Mesenchymal stem cell (in vitro differentiated cells and primary cell): Measurements from ENCODE around the gene CATSPERE.

ENCODE experiments used
- DNase-seq: peaks from one replicate; pipeline ENCODE4 v3.0.0-alpha.2; 2013
- H2AFZ ChIP-seq: one replicate; pipeline ENCODE4 v1.6.1; 2013; ENCODE audit warnings: low read depth, mild to moderate bottlenecking, control low read depth, inconsistent platforms, low read length, moderate library complexity
- H2AK5ac ChIP-seq: 2 replicates; pipeline ENCODE4 v1.6.1; 2013; ENCODE audit warnings: low read length, moderate library complexity, mild to moderate bottlenecking, inconsistent platforms; ENCODE audit not compliant: severe bottlenecking
- H2BK120ac ChIP-seq: one replicate; pipeline ENCODE4 v1.6.1; 2013; ENCODE audit warnings: low read depth, mild to moderate bottlenecking, inconsistent platforms, low read length, moderate library complexity
- H2BK12ac ChIP-seq, 2 experiments: one replicate each; pipeline ENCODE4 v1.6.1; 2013; ENCODE audit warnings: inconsistent platforms in 2 of 2, low read length in 2 of 2, mild to moderate bottlenecking in 2 of 2, moderate library complexity in 2 of 2, control low read depth in 1 of 2
- H2BK15ac ChIP-seq: one replicate; pipeline ENCODE4 v1.6.1; 2013; ENCODE audit warnings: mild to moderate bottlenecking, low read depth, inconsistent platforms; ENCODE audit not compliant: poor library complexity, severe bottlenecking
- H2BK5ac ChIP-seq: 2 replicates; pipeline ENCODE4 v1.6.1; 2013; ENCODE audit warnings: low read depth, mild to moderate bottlenecking, low read length, control low read depth, inconsistent platforms; ENCODE audit not compliant: poor library complexity, severe bottlenecking
- H3K14ac ChIP-seq, 2 experiments: one replicate each; pipeline ENCODE4 v1.6.1; 2013; ENCODE audit warnings: inconsistent platforms in 2 of 2, low read length in 2 of 2, control low read depth in 1 of 2, mild to moderate bottlenecking in 1 of 2, moderate library complexity in 1 of 2
- H3K18ac ChIP-seq, 2 experiments: one replicate each; pipeline ENCODE4 v1.6.1; 2013; ENCODE audit warnings: inconsistent platforms in 2 of 2, low read length in 2 of 2, control low read depth in 1 of 2, low read depth in 1 of 2, mild to moderate bottlenecking in 1 of 2
- H3K23ac ChIP-seq, 2 experiments: one replicate each; pipeline ENCODE4 v1.6.1; 2013; ENCODE audit warnings: inconsistent platforms in 2 of 2, low read length in 2 of 2, mild to moderate bottlenecking in 2 of 2, moderate library complexity in 2 of 2, control low read depth in 1 of 2
- H3K27ac ChIP-seq: 2 replicates; pipeline ENCODE4 v1.5.1; 2013; ENCODE audit warnings: mild to moderate bottlenecking, moderate library complexity, low read length, control low read depth, inconsistent platforms; ENCODE audit not compliant: poor library complexity, severe bottlenecking
- H3K27me3 ChIP-seq, 2 experiments: 2 replicates each; pipeline versions ENCODE4 v1.6.1 to v1.7.0; 2013; ENCODE audit warnings: low read length in 2 of 2, mild to moderate bottlenecking in 2 of 2, moderate library complexity in 2 of 2, control low read depth in 1 of 2, inconsistent platforms in 1 of 2; ENCODE audit not compliant: control insufficient read depth in 1 of 2, insufficient read depth in 1 of 2
- H3K36me3 ChIP-seq, 2 experiments: 2 replicates each; pipeline versions ENCODE4 v1.6.1 to v1.7.0; 2013; ENCODE audit warnings: low read length in 2 of 2, control low read depth in 1 of 2, inconsistent platforms in 1 of 2, low read depth in 1 of 2, mild to moderate bottlenecking in 1 of 2; ENCODE audit not compliant: insufficient read depth in 2 of 2, control insufficient read depth in 1 of 2
- H3K4ac ChIP-seq, 2 experiments: one replicate each; pipeline ENCODE4 v1.6.1; 2013; ENCODE audit warnings: inconsistent platforms in 2 of 2, low read length in 2 of 2, mild to moderate bottlenecking in 2 of 2, moderate library complexity in 2 of 2, control low read depth in 1 of 2, low read depth in 1 of 2
- H3K4me1 ChIP-seq: 2 replicates; pipeline ENCODE4 v1.6.1; 2013; ENCODE audit warnings: low read depth, low read length, control low read depth; ENCODE audit not compliant: control insufficient read depth, insufficient read depth
- H3K4me2 ChIP-seq: 2 replicates; pipeline ENCODE4 v1.6.1; 2013; ENCODE audit warnings: low read length, mild to moderate bottlenecking, inconsistent platforms; ENCODE audit not compliant: poor library complexity, severe bottlenecking
- H3K4me3 ChIP-seq, 2 experiments: 2 replicates each; pipeline versions ENCODE4 v1.5.1 to v1.7.0; 2013; ENCODE audit warnings: low read length in 2 of 2, mild to moderate bottlenecking in 2 of 2, control low read depth in 1 of 2, low read depth in 1 of 2; ENCODE audit not compliant: insufficient read depth in 1 of 2
- H3K79me1 ChIP-seq: replicated peaks from 2 replicates; pipeline ENCODE4 v1.6.1; 2013; ENCODE audit warnings: mild to moderate bottlenecking, control low read depth, low read length, inconsistent platforms; ENCODE audit not compliant: poor library complexity, severe bottlenecking
- H3K9ac ChIP-seq: 2 replicates; pipeline ENCODE4 v1.7.0; 2013; ENCODE audit warnings: mild to moderate bottlenecking, low read length, moderate library complexity
- H3K9me3 ChIP-seq: 2 replicates; pipeline ENCODE4 v1.7.0; 2013; ENCODE audit warnings: mild to moderate bottlenecking, low read length; ENCODE audit not compliant: control insufficient read depth
- H4K8ac ChIP-seq: one replicate; pipeline ENCODE4 v1.6.1; 2013; ENCODE audit warnings: inconsistent platforms, mild to moderate bottlenecking, low read length, moderate library complexity
- H4K91ac ChIP-seq: one replicate; pipeline ENCODE4 v1.6.1; 2013; ENCODE audit warnings: mild to moderate bottlenecking, low read length, inconsistent platforms
- WGBS: methylation state at CpG from one replicate; pipeline ENCODE4 v1.1.7; 2013; ENCODE audit warnings: mixed read lengths; 5-methylcytosine and 5-hydroxymethylcytosine counted together

The CATSPERE gene

GRCh38 chr1:244451951-244452795 is 8.9 kb upstream of the CATSPERE start:
- H3K23ac ChIP-seq, result no peak overlapping the region
- H2BK5ac ChIP-seq, result no peak overlapping the region
- H3K4me1 ChIP-seq, result peaks cover 3% of the 10 kb centered on the region
- no peak overlapping the region for H3K4ac ChIP-seq
- H2BK15ac ChIP-seq, result no peak overlapping the region
- H3K9me3 ChIP-seq, result no peaks in the 10 kb centered on the region
- H2AK5ac ChIP-seq, result no peak overlapping the region
- peak overlapping the region; percentile 89 to 96 for H3K4me3 ChIP-seq
- peak overlapping the region; percentile 46 for H3K27ac ChIP-seq
- peaks cover 0 to 16% of the 10 kb centered on the region in 2 experiments for H3K36me3 ChIP-seq
- no peak overlapping the region for H4K91ac ChIP-seq
- no peak overlapping the region for H2BK120ac ChIP-seq
- 5% methylated on average over 34 of the region's 47 CpGs for WGBS
- H3K14ac ChIP-seq, result no peak overlapping the region
- no peak overlapping the region for H3K18ac ChIP-seq
- peaks cover 11% of the 10 kb centered on the region for H3K79me1 ChIP-seq
- no peak overlapping the region for H4K8ac ChIP-seq
- H3K4me2 ChIP-seq, result peak overlapping the region; percentile 40
- peak overlapping the region; percentile 85 for H3K9ac ChIP-seq
- no peaks in the 10 kb centered on the region for H3K27me3 ChIP-seq
- peak; percentile 99 for DNase-seq
- H2BK12ac ChIP-seq, result no peak overlapping the region
- no peak overlapping the region for H2AFZ ChIP-seq

- Histone ChIP-seq H3K36me3 (peaks cover 0 to 11% of the 10 kb centered on the region in 2 experiments), H4K91ac (no peak overlapping the region), H3K9ac (peak overlapping the region; percentile 30), H3K18ac (no peak overlapping the region), H4K8ac (no peak overlapping the region), H3K14ac (no peak overlapping the region), H3K4me2 (no peak overlapping the region), H3K79me1 (peaks cover 11% of the 10 kb centered on the region), H2BK15ac (no peak overlapping the region), H2AK5ac (no peak overlapping the region), H3K27me3 (no peaks in the 10 kb centered on the region), H3K4me1 (peaks cover 3% of the 10 kb centered on the region), H3K27ac (no peak overlapping the region), H2BK5ac (no peak overlapping the region), H3K4ac (no peak overlapping the region), H2BK12ac (no peak overlapping the region), H3K23ac (no peak overlapping the region), H2BK120ac (no peak overlapping the region), H3K9me3 (no peaks in the 10 kb centered on the region), H2AFZ (no peak overlapping the region), H3K4me3 (peak overlapping the region in 1 of 2 experiments; percentile 15)
- DNase-seq, result no peak
- 84% methylated on average over 5 of the region's 6 CpGs for WGBS
Observed at GRCh38 chr1:244454412-244454811, 6.7 kb upstream of the CATSPERE start.

- H3K9ac ChIP-seq, result no peak overlapping the region
- H2BK15ac ChIP-seq, result no peak overlapping the region
- no peak overlapping the region for H2AK5ac ChIP-seq
- no peak overlapping the region for H2BK5ac ChIP-seq
- H3K27ac ChIP-seq, result no peak overlapping the region
- H3K4me3 ChIP-seq, result no peak overlapping the region
- no peak overlapping the region for H3K23ac ChIP-seq
- no peak overlapping the region for H4K91ac ChIP-seq
- H3K4ac ChIP-seq, result no peak overlapping the region
- 100% methylated on average over 1 of the region's 1 CpG for WGBS
- no peaks in the 10 kb centered on the region for H3K9me3 ChIP-seq
- H2BK12ac ChIP-seq, result no peak overlapping the region
- no peak overlapping the region for H3K14ac ChIP-seq
- H3K18ac ChIP-seq, result no peak overlapping the region
- peaks cover 11% of the 10 kb centered on the region for H3K79me1 ChIP-seq
- no peak overlapping the region for H3K4me2 ChIP-seq
- H3K36me3 ChIP-seq, result peaks cover 7 to 8% of the 10 kb centered on the region in 2 experiments
- peaks cover 5% of the 10 kb centered on the region for H3K4me1 ChIP-seq
- DNase-seq, result no peak
- H4K8ac ChIP-seq, result no peak overlapping the region
- no peak overlapping the region for H2AFZ ChIP-seq
- H2BK120ac ChIP-seq, result no peak overlapping the region
- no peaks in the 10 kb centered on the region for H3K27me3 ChIP-seq
Observed at GRCh38 chr1:244456586-244456985, 4.5 kb upstream of the CATSPERE start.

DNA sequence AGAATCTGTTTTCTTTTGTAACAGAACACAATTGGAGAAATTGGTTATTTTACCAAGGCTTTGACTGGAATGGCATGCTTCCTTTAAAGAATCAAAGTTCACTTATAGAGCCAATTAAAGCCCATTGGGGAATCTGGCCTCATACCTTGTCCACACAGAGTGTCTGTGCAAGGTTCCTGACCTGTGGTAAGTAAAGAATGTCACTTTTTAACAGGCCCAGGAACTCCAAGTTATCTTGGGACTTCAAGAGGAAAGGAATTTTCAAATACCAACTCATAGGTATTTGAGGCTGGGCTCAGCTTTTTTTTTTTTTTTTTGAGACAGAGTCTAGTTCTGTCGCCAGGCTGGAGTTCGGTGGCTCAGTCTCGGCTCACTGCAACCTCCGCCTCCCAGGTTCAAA is 2.3 kb upstream of the CATSPERE start:
- no peak overlapping the region for H3K4me3 ChIP-seq
- no peak for DNase-seq
- no peaks in the 10 kb centered on the region for H3K9me3 ChIP-seq
- no peak overlapping the region for H2AK5ac ChIP-seq
- H3K14ac ChIP-seq, result no peak overlapping the region
- H4K91ac ChIP-seq, result no peak overlapping the region
- H3K23ac ChIP-seq, result no peak overlapping the region
- H3K36me3 ChIP-seq, result peaks cover 7 to 8% of the 10 kb centered on the region in 2 experiments
- no CpG with 5 or more reads among the region's 4 CpGs for WGBS
- H3K4ac ChIP-seq, result no peak overlapping the region
- H2BK5ac ChIP-seq, result no peak overlapping the region
- no peak overlapping the region for H2BK12ac ChIP-seq
- H3K9ac ChIP-seq, result no peak overlapping the region
- no peak overlapping the region for H2BK15ac ChIP-seq
- H3K4me1 ChIP-seq, result peaks cover 5% of the 10 kb centered on the region
- no peak overlapping the region for H4K8ac ChIP-seq
- peaks cover 6% of the 10 kb centered on the region for H3K79me1 ChIP-seq
- no peak overlapping the region for H3K4me2 ChIP-seq
- no peak overlapping the region for H2BK120ac ChIP-seq
- no peak overlapping the region for H3K27ac ChIP-seq
- no peak overlapping the region for H3K18ac ChIP-seq
- no peak overlapping the region for H2AFZ ChIP-seq
- no peaks in the 10 kb centered on the region for H3K27me3 ChIP-seq
